Posterior cingulate gyrus (tissue), 11 donors: ENCODE results near the gene CWF19L2.

ENCODE experiments used
- DNase-seq, 10 donors: peaks; one replicate each; pipeline versions ENCODE4 v3.0.0 to v3.0.0-alpha.2; 2020 to 2021; ENCODE audit warnings: mixed read lengths in 3 of 10
- intact Hi-C: fragments of 100-400 bp; cut with DNase I; formaldehyde crosslinking; loops from one replicate; pipeline ENCODE4 v1.15.1; 2023

Gene CWF19L2

DNA sequence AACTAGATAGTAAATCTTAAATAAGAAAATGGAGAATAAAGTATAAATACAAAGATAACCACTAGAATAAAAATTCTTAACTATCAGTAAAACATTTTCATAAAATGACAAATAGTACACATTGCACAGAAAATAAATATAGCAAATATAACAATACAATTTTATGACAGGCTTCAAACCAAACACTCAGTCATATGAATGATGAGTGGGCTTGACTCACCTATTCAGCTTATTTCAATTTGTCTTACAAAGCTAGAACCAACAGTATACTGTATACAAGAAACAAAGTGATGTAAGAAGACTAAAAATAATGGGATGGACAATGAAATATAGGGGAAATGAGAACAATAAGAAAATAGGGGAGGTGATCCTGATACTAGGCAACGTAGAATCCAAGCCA is 141.2 kb downstream of the CWF19L2 start:
- intact Hi-C loops = no loop called here
- DNase-seq = no peak

GRCh38 chr11:107307991-107308390 is 149.6 kb downstream of the CWF19L2 start:
- intact Hi-C loops = no loop called here
- DNase-seq = no peak

GRCh38 chr11:107301878-107302277 is 155.7 kb downstream of the CWF19L2 start:
- intact Hi-C loops = no loop called here
- DNase-seq = no peak

GRCh38 chr11:107293677-107294344 is 163.8 kb downstream of the CWF19L2 start:
- no peak for DNase-seq
- intact Hi-C loops = no loop called here

DNA sequence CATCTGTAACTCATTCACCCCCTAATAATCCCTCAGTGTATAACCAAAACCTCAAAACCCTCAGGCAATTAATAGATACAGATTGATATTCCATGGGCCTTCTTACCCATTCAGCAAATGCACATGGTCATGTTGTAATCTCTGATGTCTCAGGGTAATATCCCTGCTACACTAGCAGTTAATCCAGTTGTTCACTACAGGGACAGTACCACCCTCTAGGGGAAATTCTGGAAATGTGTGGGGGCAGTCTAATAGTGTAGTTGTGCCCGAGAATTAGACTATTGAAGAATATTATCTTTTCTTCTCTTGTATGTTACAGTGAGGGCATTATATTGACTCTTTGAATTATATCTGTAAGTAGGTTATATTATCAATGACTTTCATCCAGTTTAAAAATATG is 175.4 kb downstream of the CWF19L2 start:
- intact Hi-C loops = no loop called here
- DNase-seq = no peak
